ENCODE data around the gene SLC7A4. TPM values are rescaled to one million over a fixed set of nuclear protein-coding genes. Genes with fewer than 3 reads are reported as not detected.
"Not testable (repeated sequence)": the region's sequence is repeated elsewhere in the genome, so short reads cannot be mapped to it uniquely, and the experiment has no call there.

SLC7A4 gene
- total and polyA plus RNA-seq, 10 of the 15 experiments (the other 5 are each of a cell fraction or from before 2014, with no cell fraction given), result 0.06 to 0.25 (median 0.14) TPM; not detected in 6

GRCh38 chr22:21064425-21064824 is 32.1 kb upstream of the SLC7A4 start:
- H3K4me3 ChIP-seq; ATAC-seq; RAD21 ChIA-PET (ENCODE audit: unreplicated experiment); H2AFZ ChIP-seq (ENCODE audit: control insufficient read depth, low read depth, low read length); in situ Hi-C loops (cut with MboI); BruUV-seq (replicated peaks); H4K20me1 ChIP-seq (ENCODE audit: control insufficient read depth, insufficient read depth); FAIRE-seq; DNase-seq (ENCODE audit: low read depth, low spot score); H3K36me3 ChIP-seq (ENCODE audit: control insufficient read depth in 2 of 2, insufficient read depth in 2 of 2, low read length in 1 of 2); CTCF ChIA-PET; H3K9ac ChIP-seq (ENCODE audit: control insufficient read depth, insufficient read depth, low read length); H3K27ac ChIP-seq (ENCODE audit: control insufficient read depth, insufficient read depth); SMC1A ChIA-PET (ENCODE audit: uncharacterized antibody, unreplicated experiment); POLR2A ChIA-PET; H3K27me3 ChIP-seq (replicated peaks in 1 of 2; ENCODE audit: control insufficient read depth in 2 of 2, insufficient read depth in 2 of 2, low read length in 1 of 2); H3K9me3 ChIP-seq (replicated peaks; ENCODE audit: control insufficient read depth, insufficient read depth, low read length); H3K4me2 ChIP-seq (ENCODE audit: control insufficient read depth, insufficient read depth); H3K4me1 ChIP-seq (ENCODE audit: control insufficient read depth, insufficient read depth, low read length); H3K79me2 ChIP-seq (ENCODE audit: control insufficient read depth, insufficient read depth, low read length); intact Hi-C loops (cut with micrococcal nuclease; ENCODE audit: unreplicated experiment): not testable (repeated sequence)
- 46% methylated on average over 11 of the region's 11 CpGs for WGBS (ENCODE audit: insufficient coverage, insufficient replicate concordance, low lambda C conversion rate, missing lambda C conversion rate)

GRCh38 chr22:21061660-21062321 is 29.4 kb upstream of the SLC7A4 start:
- H3K4me2 ChIP-seq (ENCODE audit: control insufficient read depth, insufficient read depth); H3K36me3 ChIP-seq (ENCODE audit: control insufficient read depth in 2 of 2, insufficient read depth in 2 of 2, low read length in 1 of 2); intact Hi-C loops (cut with micrococcal nuclease; ENCODE audit: unreplicated experiment); H3K9ac ChIP-seq (ENCODE audit: control insufficient read depth, insufficient read depth, low read length); H3K4me1 ChIP-seq (ENCODE audit: control insufficient read depth, insufficient read depth, low read length); POLR2A ChIA-PET; RAD21 ChIA-PET (ENCODE audit: unreplicated experiment); DNase-seq (ENCODE audit: low read depth, low spot score); H3K9me3 ChIP-seq (replicated peaks; ENCODE audit: control insufficient read depth, insufficient read depth, low read length); ATAC-seq; H3K4me3 ChIP-seq; H4K20me1 ChIP-seq (ENCODE audit: control insufficient read depth, insufficient read depth); FAIRE-seq; H3K27ac ChIP-seq (ENCODE audit: control insufficient read depth, insufficient read depth); CTCF ChIA-PET; H3K79me2 ChIP-seq (ENCODE audit: control insufficient read depth, insufficient read depth, low read length); BruUV-seq (replicated peaks); in situ Hi-C loops (cut with MboI); SMC1A ChIA-PET (ENCODE audit: uncharacterized antibody, unreplicated experiment); H2AFZ ChIP-seq (ENCODE audit: control insufficient read depth, low read depth, low read length); H3K27me3 ChIP-seq (replicated peaks in 1 of 2; ENCODE audit: control insufficient read depth in 2 of 2, insufficient read depth in 2 of 2, low read length in 1 of 2): not testable (repeated sequence)
- WGBS (ENCODE audit: insufficient coverage, insufficient replicate concordance, low lambda C conversion rate, missing lambda C conversion rate), result 51% methylated on average over 15 of the region's 18 CpGs

- H3K4me1 ChIP-seq (ENCODE audit: control insufficient read depth, insufficient read depth, low read length); H3K27me3 ChIP-seq (replicated peaks in 1 of 2; ENCODE audit: control insufficient read depth in 2 of 2, insufficient read depth in 2 of 2, low read length in 1 of 2); H3K4me2 ChIP-seq (ENCODE audit: control insufficient read depth, insufficient read depth); H3K4me3 ChIP-seq; H2AFZ ChIP-seq (ENCODE audit: control insufficient read depth, low read depth, low read length); CTCF ChIA-PET; in situ Hi-C loops (cut with MboI); RAD21 ChIA-PET (ENCODE audit: unreplicated experiment); H3K27ac ChIP-seq (ENCODE audit: control insufficient read depth, insufficient read depth); POLR2A ChIA-PET; ATAC-seq; H4K20me1 ChIP-seq (ENCODE audit: control insufficient read depth, insufficient read depth); DNase-seq (ENCODE audit: low read depth, low spot score); intact Hi-C loops (cut with micrococcal nuclease; ENCODE audit: unreplicated experiment); H3K9me3 ChIP-seq (replicated peaks; ENCODE audit: control insufficient read depth, insufficient read depth, low read length); FAIRE-seq; H3K9ac ChIP-seq (ENCODE audit: control insufficient read depth, insufficient read depth, low read length); H3K79me2 ChIP-seq (ENCODE audit: control insufficient read depth, insufficient read depth, low read length); SMC1A ChIA-PET (ENCODE audit: uncharacterized antibody, unreplicated experiment); H3K36me3 ChIP-seq (ENCODE audit: control insufficient read depth in 2 of 2, insufficient read depth in 2 of 2, low read length in 1 of 2); BruUV-seq (replicated peaks): not testable (repeated sequence)
- WGBS (ENCODE audit: insufficient coverage, insufficient replicate concordance, low lambda C conversion rate, missing lambda C conversion rate), result 58% methylated on average over 3 of the region's 8 CpGs
Measured at GRCh38 chr22:21060363-21060762, 28.0 kb upstream of the SLC7A4 start.

Data from GM12878 (cell line).